Lower leg skin (tissue), 4 donors: ENCODE results near the gene SCAMP5. TPM values are rescaled to one million over a fixed set of nuclear protein-coding genes. Genes with fewer than 3 reads are reported as not detected.

ENCODE experiments used
- DNase-seq, 2 donors: peaks; one replicate each; pipeline ENCODE4 v3.0.0-alpha.2; 2019; ENCODE audit warnings: low spot score in 2 of 2
- H3K4me3 ChIP-seq: fragments of 200-600 bp; sonication (generic); 2 replicates; pipeline ENCODE4 v1.5.1; 2017; ENCODE audit warnings: mild to moderate bottlenecking, low read depth; ENCODE audit not compliant: poor library complexity, severe bottlenecking
- POLR2A ChIP-seq, 2 donors: fragments of 450-650 bp; IDR thresholded peaks; one replicate each; pipeline ENCODE4 v1.6.1; 2016 to 2017; ENCODE audit warnings: antibody characterized with exemption in 2 of 2, mild to moderate bottlenecking in 1 of 2, moderate library complexity in 1 of 2
- WGBS, 2 donors: methylation state at CpG; one replicate each; pipeline ENCODE4 v1.1.5; 2018; 5-methylcytosine and 5-hydroxymethylcytosine counted together
- intact Hi-C: fragments of 100-400 bp; cut with DNase I; formaldehyde crosslinking; loops from one replicate; pipeline ENCODE4 v1.15.0; 2023; ENCODE audit warnings: low total_unique reads
- total RNA-seq, 4 donors: library from RNA; depleted of rRNA; stranded (reverse); fragments of >200 nt; gene quantifications; one replicate each; pipeline ENCODE4 v1.1.0, GENCODE V29; 2016
- TF ChIP-seq, protein P1 (sequence below), 3 donors: fragments of 450-650 bp; IDR thresholded peaks; one replicate each; pipeline ENCODE4 v1.5.1; 2016; ENCODE audit warnings: antibody characterized with exemption in 3 of 3, mild to moderate bottlenecking in 3 of 3, moderate library complexity in 2 of 3

SCAMP5 gene
- total RNA-seq, 4 donors from 2014 or later: 0.46 to 5.4 (median 1.2) TPM

DNA sequence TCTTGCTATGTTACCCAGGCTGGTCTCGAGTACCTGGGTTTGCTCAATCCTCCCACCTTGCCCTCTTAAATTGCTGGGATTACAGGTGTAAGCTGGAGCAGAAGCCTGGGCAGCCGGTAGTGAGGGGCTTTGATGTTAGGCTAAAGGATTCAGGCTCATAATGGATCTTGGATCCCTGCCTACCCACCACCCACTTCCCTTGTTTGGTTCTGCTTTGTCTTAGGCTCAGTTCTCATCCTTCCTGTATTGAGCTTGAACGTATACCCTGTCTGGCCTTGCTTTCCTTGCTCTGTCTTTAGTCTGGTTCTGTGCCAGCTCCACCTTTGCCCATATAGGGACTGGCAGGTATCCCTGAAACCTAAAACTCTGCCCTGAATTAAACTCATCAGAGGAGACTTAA is 29.7 kb downstream of the SCAMP5 start:
- 49 to 52% methylated on average over 3 of the region's 3 CpGs for WGBS, 2 donors
- intact Hi-C loops: no loop called here
- TF ChIP-seq, protein P1, sequence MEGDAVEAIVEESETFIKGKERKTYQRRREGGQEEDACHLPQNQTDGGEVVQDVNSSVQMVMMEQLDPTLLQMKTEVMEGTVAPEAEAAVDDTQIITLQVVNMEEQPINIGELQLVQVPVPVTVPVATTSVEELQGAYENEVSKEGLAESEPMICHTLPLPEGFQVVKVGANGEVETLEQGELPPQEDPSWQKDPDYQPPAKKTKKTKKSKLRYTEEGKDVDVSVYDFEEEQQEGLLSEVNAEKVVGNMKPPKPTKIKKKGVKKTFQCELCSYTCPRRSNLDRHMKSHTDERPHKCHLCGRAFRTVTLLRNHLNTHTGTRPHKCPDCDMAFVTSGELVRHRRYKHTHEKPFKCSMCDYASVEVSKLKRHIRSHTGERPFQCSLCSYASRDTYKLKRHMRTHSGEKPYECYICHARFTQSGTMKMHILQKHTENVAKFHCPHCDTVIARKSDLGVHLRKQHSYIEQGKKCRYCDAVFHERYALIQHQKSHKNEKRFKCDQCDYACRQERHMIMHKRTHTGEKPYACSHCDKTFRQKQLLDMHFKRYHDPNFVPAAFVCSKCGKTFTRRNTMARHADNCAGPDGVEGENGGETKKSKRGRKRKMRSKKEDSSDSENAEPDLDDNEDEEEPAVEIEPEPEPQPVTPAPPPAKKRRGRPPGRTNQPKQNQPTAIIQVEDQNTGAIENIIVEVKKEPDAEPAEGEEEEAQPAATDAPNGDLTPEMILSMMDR (IDR thresholded peaks at IDR 0.05): no peak
- no peak for TF ChIP-seq POLR2A (IDR thresholded peaks at IDR 0.05)

DNA sequence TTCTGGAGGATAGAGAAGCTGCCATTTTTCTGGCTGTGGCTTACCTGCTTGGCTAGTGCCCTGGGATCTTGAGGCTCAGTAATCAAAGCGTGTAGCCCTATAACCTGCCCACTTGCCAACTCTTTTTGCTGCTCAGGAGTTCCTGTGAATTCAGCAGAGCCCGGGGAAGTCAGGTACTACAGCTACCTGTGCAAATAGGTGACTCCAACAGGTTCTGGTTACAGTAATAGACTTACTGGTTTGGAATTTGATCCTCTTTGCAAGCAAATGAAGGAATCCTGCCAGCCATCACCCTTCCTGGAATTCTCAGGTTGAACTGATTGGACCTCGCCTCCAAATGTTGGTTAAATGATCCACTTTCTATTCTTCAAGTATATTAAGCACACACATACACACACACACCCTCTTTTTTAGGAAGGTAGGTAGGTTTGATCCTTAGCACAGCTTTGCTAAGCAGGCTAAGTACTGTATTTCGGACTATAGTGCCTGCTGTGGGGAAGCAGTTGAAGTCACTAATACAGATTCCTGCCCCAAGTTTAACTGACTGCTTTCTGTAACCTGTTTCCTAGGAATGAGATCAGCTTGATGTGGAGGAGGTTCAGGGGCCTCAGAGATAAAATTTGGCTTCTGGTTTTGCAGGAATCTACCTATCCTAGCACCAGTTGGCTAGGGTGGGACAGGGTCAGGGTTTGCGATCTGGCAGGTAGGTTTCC is 30.3 kb downstream of the SCAMP5 start:
- intact Hi-C loops: no loop called here
- TF ChIP-seq POLR2A (IDR thresholded peaks at IDR 0.05): no peak
- TF ChIP-seq, protein P1 (IDR thresholded peaks at IDR 0.05): no peak
- H3K4me3 ChIP-seq: no peak overlapping the region
- WGBS, 2 donors: 82 to 84% methylated on average over 5 of the region's 5 CpGs
- DNase-seq: no peak

More for the DNA sequence above, 29.7 kb downstream of the SCAMP5 start:
- no peak overlapping the region for H3K4me3 ChIP-seq
- DNase-seq: no peak

DNA sequence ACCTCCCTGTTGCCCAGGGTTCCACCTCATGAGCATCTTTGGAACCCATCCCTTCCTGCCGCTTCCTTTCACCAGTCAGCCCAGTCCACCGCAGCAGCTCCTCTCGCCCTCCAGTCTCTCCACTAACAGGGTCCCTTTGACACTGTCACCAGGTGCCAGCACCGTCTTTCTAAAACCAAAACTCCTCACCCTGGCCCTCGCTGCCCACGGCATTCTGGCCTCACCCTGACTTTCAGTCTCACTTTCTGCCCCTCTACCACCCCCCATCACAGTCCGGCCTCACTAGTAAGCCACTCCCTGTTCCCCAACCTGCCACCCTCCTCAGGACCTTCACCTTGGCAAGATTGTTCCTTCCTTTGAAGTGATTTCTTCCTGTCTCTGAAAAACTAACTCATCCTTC is 32.2 kb downstream of the SCAMP5 start:
- intact Hi-C loops: no loop called here
- no peak overlapping the region for H3K4me3 ChIP-seq
- TF ChIP-seq POLR2A (IDR thresholded peaks at IDR 0.05): no peak
- TF ChIP-seq, protein P1 (IDR thresholded peaks at IDR 0.05): no peak
- DNase-seq: no peak
- WGBS, 2 donors: 85 to 95% methylated on average over 7 of the region's 7 CpGs

DNA sequence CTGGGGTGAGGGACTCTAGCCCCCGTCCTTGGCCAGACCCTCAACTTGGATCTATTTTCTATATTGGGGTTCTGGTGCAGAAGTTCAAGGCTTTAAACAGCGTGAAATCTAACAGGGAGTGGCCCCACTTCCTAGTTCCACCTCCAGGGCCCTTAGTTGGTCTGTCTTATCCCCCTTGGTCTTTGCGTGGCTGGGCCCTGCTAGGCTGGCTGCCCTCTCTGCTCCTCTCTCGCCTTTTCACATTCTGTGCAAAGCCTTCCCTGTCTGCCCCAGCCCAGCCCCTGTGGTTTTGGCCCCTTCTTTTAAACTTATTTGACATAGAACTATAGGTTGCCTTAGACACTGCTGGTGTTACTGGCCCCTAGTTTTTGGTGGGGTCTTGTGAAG is 33.6 kb downstream of the SCAMP5 start:
- WGBS, 2 donors: 59 to 63% methylated on average over 4 of the region's 4 CpGs
- no peak for TF ChIP-seq POLR2A (IDR thresholded peaks at IDR 0.05)
- TF ChIP-seq, protein P1 (IDR thresholded peaks at IDR 0.05): no peak
- DNase-seq: no peak
- intact Hi-C loops: loop anchor here (2.0 kb wide), 1 partner anchor 176 kb away; no protein-coding TSS in a partner anchor
- no peak overlapping the region for H3K4me3 ChIP-seq

DNA sequence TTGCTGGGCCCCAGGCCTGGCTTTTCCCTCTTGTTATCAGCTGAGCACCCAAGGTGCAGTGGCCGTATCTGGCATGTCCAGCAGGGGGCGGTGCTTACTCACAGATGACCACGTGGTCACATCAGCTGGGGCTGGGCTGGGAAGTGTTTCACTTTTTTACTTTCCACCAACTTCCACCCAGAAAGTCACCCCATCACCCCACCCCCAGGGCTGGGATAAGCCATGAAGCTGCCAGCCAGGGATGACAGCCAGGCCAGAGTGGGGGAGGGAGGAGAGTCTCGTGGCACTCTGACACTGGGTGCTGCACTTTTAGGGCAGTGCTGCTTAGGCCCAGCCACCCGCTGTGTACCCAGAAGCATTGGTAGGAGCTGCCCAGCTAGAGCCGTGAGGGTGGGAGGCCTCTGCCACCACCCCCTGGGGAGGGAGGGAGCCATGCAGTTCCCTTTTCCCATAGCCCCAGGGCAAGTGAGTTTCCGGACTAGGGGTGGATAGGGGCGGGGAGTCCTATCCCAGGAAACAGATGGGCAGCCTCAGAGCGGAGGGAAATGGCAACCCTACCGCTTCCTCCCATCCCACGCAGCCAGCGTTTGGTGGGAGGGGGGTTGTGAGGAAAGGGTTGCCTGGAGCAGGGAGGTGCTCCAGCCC is 34.1 kb downstream of the SCAMP5 start:
- TF ChIP-seq POLR2A (IDR thresholded peaks at IDR 0.05): no peak
- TF ChIP-seq, protein P1 (IDR thresholded peaks at IDR 0.05): peak in 1 of 3 donors; percentile 97
- peak; percentile 93 to 99 for DNase-seq
- H3K4me3 ChIP-seq: no peak overlapping the region
- intact Hi-C loops: loop anchor here (2.0 kb wide), 1 partner anchor 175 kb away; no protein-coding TSS in a partner anchor
- 2 to 9% methylated on average over 12 of the region's 12 CpGs for WGBS, 2 donors
